Stimulated activated CD8-positive, alpha-beta memory T cell treated with anti-CD3 and anti-CD28 coated beads, Interleukin-4, amount 100 ng/mL, for 48 hours (primary cell): ENCODE results near the gene CAMK1D.
"Not testable (repeated sequence)": the region's sequence is repeated elsewhere in the genome, so short reads cannot be mapped to it uniquely, and the experiment has no call there.

Source experiments
- DNase-seq: peaks from one replicate; pipeline ENCODE4 v3.0.0-alpha.2; 2020

The CAMK1D gene

GRCh38 chr10:12705943-12706342 is 356.6 kb downstream of the CAMK1D start:
- no peak for DNase-seq

GRCh38 chr10:12707461-12708185 is 358.3 kb downstream of the CAMK1D start:
- peak; percentile 68 for DNase-seq

- DNase-seq = no peak
Measured at GRCh38 chr10:12709000-12709401, 359.7 kb downstream of the CAMK1D start.

- DNase-seq = no peak
Measured at GRCh38 chr10:12709521-12709963, 360.2 kb downstream of the CAMK1D start.

- no peak for DNase-seq
Measured at GRCh38 chr10:12710157-12710556, 360.8 kb downstream of the CAMK1D start.

- peak; percentile 91 for DNase-seq
Measured at GRCh38 chr10:12710594-12711349, 361.4 kb downstream of the CAMK1D start.

- DNase-seq = no peak
Measured at GRCh38 chr10:12711350-12711708, 362.0 kb downstream of the CAMK1D start.

GRCh38 chr10:12712293-12712983 is 363.1 kb downstream of the CAMK1D start:
- DNase-seq = peak; percentile 38

GRCh38 chr10:12712984-12713316 is 363.6 kb downstream of the CAMK1D start:
- DNase-seq = not testable (repeated sequence)

GRCh38 chr10:12716042-12716441 is 366.7 kb downstream of the CAMK1D start:
- no peak for DNase-seq

- no peak for DNase-seq
Measured at GRCh38 chr10:12717981-12718707, 368.8 kb downstream of the CAMK1D start.

GRCh38 chr10:12719365-12719764 is 370.0 kb downstream of the CAMK1D start:
- peak; percentile 56 for DNase-seq

- peak; percentile 78 for DNase-seq
Measured at GRCh38 chr10:12720217-12720981, 371.1 kb downstream of the CAMK1D start.

- DNase-seq = no peak
Measured at GRCh38 chr10:12721334-12721733, 372.0 kb downstream of the CAMK1D start.

GRCh38 chr10:12723220-12723619 is 373.9 kb downstream of the CAMK1D start:
- no peak for DNase-seq

- DNase-seq = no peak
Measured at GRCh38 chr10:12724807-12725579, 375.6 kb downstream of the CAMK1D start.

GRCh38 chr10:12725580-12725888 is 376.2 kb downstream of the CAMK1D start:
- not testable (repeated sequence) for DNase-seq

- peak; percentile 36 for DNase-seq
Measured at GRCh38 chr10:12726971-12727831, 377.9 kb downstream of the CAMK1D start.

- no peak for DNase-seq
Measured at GRCh38 chr10:12727832-12728215, 378.5 kb downstream of the CAMK1D start.

GRCh38 chr10:12728494-12728893 is 379.1 kb downstream of the CAMK1D start:
- DNase-seq = no peak

- DNase-seq = peak; percentile 65
Measured at GRCh38 chr10:12729885-12730284, 380.5 kb downstream of the CAMK1D start.
